ENCODE results near the gene RFX6. TPM values are rescaled to one million over a fixed set of nuclear protein-coding genes. Genes with fewer than 3 reads are reported as not detected.
A peak's percentile ranks its signal among the peaks of the same experiment; 100 is the strongest.

The RFX6 gene, protein sequence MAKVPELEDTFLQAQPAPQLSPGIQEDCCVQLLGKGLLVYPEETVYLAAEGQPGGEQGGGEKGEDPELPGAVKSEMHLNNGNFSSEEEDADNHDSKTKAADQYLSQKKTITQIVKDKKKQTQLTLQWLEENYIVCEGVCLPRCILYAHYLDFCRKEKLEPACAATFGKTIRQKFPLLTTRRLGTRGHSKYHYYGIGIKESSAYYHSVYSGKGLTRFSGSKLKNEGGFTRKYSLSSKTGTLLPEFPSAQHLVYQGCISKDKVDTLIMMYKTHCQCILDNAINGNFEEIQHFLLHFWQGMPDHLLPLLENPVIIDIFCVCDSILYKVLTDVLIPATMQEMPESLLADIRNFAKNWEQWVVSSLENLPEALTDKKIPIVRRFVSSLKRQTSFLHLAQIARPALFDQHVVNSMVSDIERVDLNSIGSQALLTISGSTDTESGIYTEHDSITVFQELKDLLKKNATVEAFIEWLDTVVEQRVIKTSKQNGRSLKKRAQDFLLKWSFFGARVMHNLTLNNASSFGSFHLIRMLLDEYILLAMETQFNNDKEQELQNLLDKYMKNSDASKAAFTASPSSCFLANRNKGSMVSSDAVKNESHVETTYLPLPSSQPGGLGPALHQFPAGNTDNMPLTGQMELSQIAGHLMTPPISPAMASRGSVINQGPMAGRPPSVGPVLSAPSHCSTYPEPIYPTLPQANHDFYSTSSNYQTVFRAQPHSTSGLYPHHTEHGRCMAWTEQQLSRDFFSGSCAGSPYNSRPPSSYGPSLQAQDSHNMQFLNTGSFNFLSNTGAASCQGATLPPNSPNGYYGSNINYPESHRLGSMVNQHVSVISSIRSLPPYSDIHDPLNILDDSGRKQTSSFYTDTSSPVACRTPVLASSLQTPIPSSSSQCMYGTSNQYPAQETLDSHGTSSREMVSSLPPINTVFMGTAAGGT
- total RNA-seq = not detected in 2 replicates
- not detected in 2 replicates for polyA plus RNA-seq
- not detected in 2 replicates for polyA plus RNA-seq (2012)
- not detected in 2 replicates for polyA minus RNA-seq (ENCODE audit: low replicate concordance)

DNA sequence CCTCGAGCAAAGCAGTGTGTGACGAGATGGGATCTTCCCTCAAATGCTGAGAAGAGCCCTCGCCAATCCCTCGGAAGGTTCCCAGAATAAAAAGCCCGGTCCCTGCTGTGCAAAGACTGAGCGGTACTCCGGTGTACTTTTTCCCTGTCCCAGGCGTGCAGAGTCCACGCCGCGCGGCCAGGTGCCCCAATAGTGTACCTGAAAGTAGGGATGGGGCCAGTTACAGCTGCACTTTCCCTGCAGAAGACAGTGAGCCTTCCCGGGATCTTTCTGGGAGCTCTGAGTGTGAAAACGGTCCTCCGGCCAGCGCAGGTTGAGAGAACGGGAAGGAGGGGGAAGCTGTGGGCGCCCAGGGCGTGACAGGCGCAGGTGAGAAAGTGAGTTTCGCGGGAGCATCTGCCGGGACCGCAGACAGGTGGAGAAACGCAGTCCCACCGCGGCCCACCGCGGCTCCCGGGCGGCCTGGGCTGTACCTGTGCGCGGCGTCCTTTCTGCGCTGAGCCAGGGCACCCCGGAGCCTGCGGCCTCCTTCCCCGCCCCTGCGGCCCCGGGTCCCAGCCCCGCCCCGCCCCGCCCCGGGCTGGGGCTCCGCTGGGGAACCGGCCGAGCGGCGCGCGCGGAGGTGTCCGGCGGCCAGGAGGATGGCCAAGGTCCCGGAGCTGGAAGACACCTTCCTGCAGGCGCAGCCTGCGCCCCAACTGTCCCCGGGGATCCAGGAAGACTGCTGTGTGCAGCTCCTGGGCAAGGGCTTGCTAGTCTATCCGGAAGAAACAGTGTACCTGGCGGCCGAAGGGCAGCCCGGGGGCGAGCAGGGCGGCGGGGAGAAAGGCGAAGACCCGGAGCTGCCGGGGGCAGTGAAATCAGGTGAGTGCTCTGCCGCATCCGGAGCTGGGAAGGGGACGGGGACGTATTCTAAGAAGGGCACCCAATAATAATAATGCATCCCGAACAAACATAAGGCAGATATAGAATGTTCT is at the start of gene RFX6:
Gene RFX6 (plus strand): TSS at position 608 of the 977 bp plus-strand sequence. CDS start 34 bp downstream, at position 642.
- H3K36me3 ChIP-seq (ENCODE audit: control insufficient read depth, insufficient read depth, low read length) = no peaks in the 10 kb centered on the region
- no peaks in the 10 kb centered on the region for H4K20me1 ChIP-seq (ENCODE audit: control insufficient read depth, extremely low read depth, insufficient read depth, low read length)
- no peak within 1 kb of the TSS for H3K27ac ChIP-seq (ENCODE audit: insufficient read depth, low read length)
- H3K9me3 ChIP-seq (ENCODE audit: control insufficient read depth, insufficient read depth, low read depth, low read length) = no peaks in the 10 kb centered on the region
- H2AFZ ChIP-seq (ENCODE audit: low read length) = no peak within 1 kb of the TSS
- no peaks in the 10 kb centered on the region for H3K4me1 ChIP-seq (ENCODE audit: control insufficient read depth, extremely low read depth, insufficient read depth, low read length)
- no peaks in the 10 kb centered on the region for H3K79me2 ChIP-seq (ENCODE audit: control insufficient read depth, insufficient read depth, low read length)
- H3K9ac ChIP-seq (ENCODE audit: insufficient read depth, low read length) = no peak within 1 kb of the TSS
- DNase-seq (ENCODE audit: low read depth in 2 of 2) = no peak
- peak within 1 kb of the TSS; percentile 35 for H3K4me2 ChIP-seq (ENCODE audit: extremely low read depth, insufficient read depth, low read length)
- peak; percentile 27 for TF ChIP-seq EZH2 (IDR thresholded peaks at IDR 0.05; ENCODE audit: low read length, missing control alignments)
- TF ChIP-seq, protein P1, sequence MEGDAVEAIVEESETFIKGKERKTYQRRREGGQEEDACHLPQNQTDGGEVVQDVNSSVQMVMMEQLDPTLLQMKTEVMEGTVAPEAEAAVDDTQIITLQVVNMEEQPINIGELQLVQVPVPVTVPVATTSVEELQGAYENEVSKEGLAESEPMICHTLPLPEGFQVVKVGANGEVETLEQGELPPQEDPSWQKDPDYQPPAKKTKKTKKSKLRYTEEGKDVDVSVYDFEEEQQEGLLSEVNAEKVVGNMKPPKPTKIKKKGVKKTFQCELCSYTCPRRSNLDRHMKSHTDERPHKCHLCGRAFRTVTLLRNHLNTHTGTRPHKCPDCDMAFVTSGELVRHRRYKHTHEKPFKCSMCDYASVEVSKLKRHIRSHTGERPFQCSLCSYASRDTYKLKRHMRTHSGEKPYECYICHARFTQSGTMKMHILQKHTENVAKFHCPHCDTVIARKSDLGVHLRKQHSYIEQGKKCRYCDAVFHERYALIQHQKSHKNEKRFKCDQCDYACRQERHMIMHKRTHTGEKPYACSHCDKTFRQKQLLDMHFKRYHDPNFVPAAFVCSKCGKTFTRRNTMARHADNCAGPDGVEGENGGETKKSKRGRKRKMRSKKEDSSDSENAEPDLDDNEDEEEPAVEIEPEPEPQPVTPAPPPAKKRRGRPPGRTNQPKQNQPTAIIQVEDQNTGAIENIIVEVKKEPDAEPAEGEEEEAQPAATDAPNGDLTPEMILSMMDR (conservative IDR thresholded peaks at IDR 0.05 in 1 of 2, IDR thresholded peaks at IDR 0.05 in 1 of 2; ENCODE audit: low read depth in 1 of 2, low read length in 2 of 2) = no peak
- H3K27me3 ChIP-seq (ENCODE audit: control insufficient read depth, insufficient read depth, low read length) = peaks cover 21% of the 10 kb centered on the region
- peak within 1 kb of the TSS in 1 of 4 experiments; percentile 26 for H3K4me3 ChIP-seq (replicated peaks in 1 of 4; ENCODE audit: control extremely low read depth in 1 of 4, insufficient read depth in 1 of 4, low read depth in 3 of 4, low read length in 4 of 4)

DNA sequence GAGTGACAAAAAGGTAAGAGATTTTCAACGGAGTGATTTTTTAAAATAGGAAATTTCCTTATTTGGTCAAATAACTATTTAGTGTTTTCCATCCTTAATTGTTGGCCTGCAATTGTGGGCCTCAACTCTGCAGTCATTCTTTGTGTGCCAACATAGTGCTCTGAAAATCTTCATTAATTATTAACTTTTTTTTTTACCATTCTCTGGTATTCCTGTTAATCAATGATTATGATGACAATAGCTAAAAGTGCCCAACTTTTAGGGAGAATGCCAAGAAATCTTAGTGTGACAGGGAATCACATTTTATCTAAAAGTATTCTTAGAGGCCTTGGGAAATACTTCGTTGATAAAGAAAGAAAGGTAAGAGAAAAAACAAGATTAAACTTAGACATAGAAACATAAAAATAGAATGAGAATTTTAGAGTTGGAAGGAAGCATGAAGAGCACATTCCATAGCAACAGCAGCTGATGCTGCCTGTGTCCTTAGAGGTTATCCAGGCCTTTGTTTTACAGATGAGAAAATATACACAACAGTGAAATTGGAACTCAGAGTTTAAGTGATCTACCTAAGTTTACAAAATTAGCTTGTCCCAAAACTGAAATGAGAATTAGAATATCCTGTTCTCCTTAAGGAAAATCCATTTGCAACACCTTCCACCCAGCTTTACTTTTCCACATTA is 49.3 kb upstream of the RFX6 start:
- H3K27ac ChIP-seq (ENCODE audit: insufficient read depth, low read length) = no peak overlapping the region
- no peaks in the 10 kb centered on the region for H3K27me3 ChIP-seq (ENCODE audit: control insufficient read depth, insufficient read depth, low read length)
- no peak for DNase-seq (ENCODE audit: low read depth in 2 of 2)
- H3K9ac ChIP-seq (ENCODE audit: insufficient read depth, low read length) = no peak overlapping the region
- no peaks in the 10 kb centered on the region for H3K79me2 ChIP-seq (ENCODE audit: control insufficient read depth, insufficient read depth, low read length)
- no peak overlapping the region for H2AFZ ChIP-seq (ENCODE audit: low read length)
- H3K9me3 ChIP-seq (ENCODE audit: control insufficient read depth, insufficient read depth, low read depth, low read length) = no peaks in the 10 kb centered on the region
- H3K4me2 ChIP-seq (ENCODE audit: extremely low read depth, insufficient read depth, low read length) = no peak overlapping the region
- no peaks in the 10 kb centered on the region for H3K36me3 ChIP-seq (ENCODE audit: control insufficient read depth, insufficient read depth, low read length)
- TF ChIP-seq EZH2 (IDR thresholded peaks at IDR 0.05; ENCODE audit: low read length, missing control alignments) = no peak
- TF ChIP-seq, protein P1 (conservative IDR thresholded peaks at IDR 0.05 in 1 of 2, IDR thresholded peaks at IDR 0.05 in 1 of 2; ENCODE audit: low read depth in 1 of 2, low read length in 2 of 2) = no peak
- H3K4me1 ChIP-seq (ENCODE audit: control insufficient read depth, extremely low read depth, insufficient read depth, low read length) = no peaks in the 10 kb centered on the region
- H3K4me3 ChIP-seq (replicated peaks in 1 of 4; ENCODE audit: control extremely low read depth in 1 of 4, insufficient read depth in 1 of 4, low read depth in 3 of 4, low read length in 4 of 4) = no peak overlapping the region
- no peaks in the 10 kb centered on the region for H4K20me1 ChIP-seq (ENCODE audit: control insufficient read depth, extremely low read depth, insufficient read depth, low read length)
